Activated B cell treated with CpG ODN at 0.5 μM for 24 hours (primary cell): ENCODE results near the gene CABLES2. TPM values are rescaled to one million over a fixed set of nuclear protein-coding genes. Genes with fewer than 3 reads are reported as not detected.

Source experiments
- ATAC-seq: fragments of 200-7000 bp; cut with Tn5 transposase; one replicate; pipeline ENCODE4 v1.10.0; 2021; ENCODE audit warnings: low read depth, mild to moderate bottlenecking, moderate library complexity
- CTCF ChIA-PET: fragments of 350-600 bp; sonication (Branson Sonifier 250); formaldehyde crosslinking; loops from one replicate; lab custom pipeline; 2021; ENCODE audit warnings: antibody characterized with exemption; lab: Charles Lee
- POLR2A ChIA-PET: fragments of 350-600 bp; sonication (Branson Sonifier 250); formaldehyde crosslinking; loops from one replicate; lab custom pipeline; 2021; ENCODE audit warnings: antibody characterized with exemption; lab: Charles Lee
- DNase-seq: peaks from one replicate; pipeline ENCODE4 v3.0.0; 2022
- H3K27ac Mint-ChIP-seq: one replicate; pipeline ENCODE4 v1.8.0; 2020; ENCODE audit warnings: mixed read lengths
- H3K27me3 Mint-ChIP-seq: one replicate; pipeline ENCODE4 v1.8.0; 2021; ENCODE audit warnings: mixed read lengths
- H3K36me3 Mint-ChIP-seq: one replicate; pipeline ENCODE4 v1.8.0; 2021; ENCODE audit warnings: low read depth, mixed read lengths
- H3K4me1 Mint-ChIP-seq: one replicate; pipeline ENCODE4 v1.8.0; 2021; ENCODE audit warnings: mixed read lengths
- H3K4me3 Mint-ChIP-seq: one replicate; pipeline ENCODE4 v1.8.0; 2020; ENCODE audit warnings: mild to moderate bottlenecking, mixed read lengths
- H3K9me3 Mint-ChIP-seq: one replicate; pipeline ENCODE4 v1.8.0; 2020; ENCODE audit warnings: mixed read lengths
- intact Hi-C: fragments of 100-400 bp; cut with micrococcal nuclease; formaldehyde crosslinking; loops from one replicate; pipeline ENCODE4 v1.15.1; 2024
- total RNA-seq: library from RNA; stranded (reverse); gene quantifications from 2 replicates; pipeline ENCODE4 v1.2.3, GENCODE V29; 2022
- TF ChIP-seq, protein P1 (sequence below): fragments of 200-600 bp; IDR thresholded peaks from one replicate; pipeline ENCODE4 v1.8.0; 2022; ENCODE audit warnings: antibody characterized with exemption, mild to moderate bottlenecking

Gene CABLES2
- total RNA-seq, 1 donor from 2014 or later = 6.6 TPM

DNA sequence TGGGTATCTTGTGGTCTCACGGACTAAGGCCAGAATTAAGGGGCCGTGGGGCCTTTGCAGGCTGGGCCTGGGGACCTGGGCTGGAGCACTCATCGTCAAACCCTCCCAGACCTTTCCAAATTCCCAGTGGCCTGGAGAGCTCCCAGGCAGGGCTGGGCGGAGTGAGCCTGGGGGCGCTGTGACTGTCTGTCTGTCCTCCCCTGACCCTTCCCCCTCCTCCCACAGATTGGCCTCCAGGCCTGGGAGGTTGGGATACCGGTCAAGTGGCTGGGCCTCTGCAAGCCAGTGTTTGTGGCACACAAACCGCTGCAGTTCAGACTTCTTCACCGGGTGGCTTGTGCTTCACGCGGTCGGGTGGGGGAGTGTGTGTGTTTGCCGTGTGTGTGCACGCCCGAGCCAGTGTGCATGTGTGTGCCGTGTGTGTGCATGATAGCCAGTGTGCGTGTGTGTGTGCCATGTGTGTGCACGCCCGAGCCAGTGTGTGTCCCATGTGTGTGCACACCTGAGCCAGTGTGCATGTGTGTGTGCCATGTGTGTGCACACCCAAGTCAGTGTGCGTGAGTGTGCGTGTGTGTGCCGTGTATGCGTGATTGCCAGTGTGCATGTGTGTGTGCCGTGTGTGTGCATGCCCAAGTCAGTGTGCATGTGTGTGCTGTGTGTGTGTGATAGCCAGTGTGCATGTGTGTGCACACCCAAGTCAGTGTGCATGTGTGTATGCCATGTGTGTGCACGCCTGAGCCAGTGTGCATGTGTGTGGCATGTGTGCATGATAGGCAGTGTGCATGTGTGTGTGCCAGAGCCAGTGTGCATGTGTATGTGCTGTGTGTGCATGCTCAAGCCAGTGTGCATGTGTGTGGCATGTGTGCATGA is 14.0 kb upstream of the CABLES2 start:
- no peaks in the 10 kb centered on the region for H3K9me3 Mint-ChIP-seq
- no peaks in the 10 kb centered on the region for H3K4me1 Mint-ChIP-seq
- H3K36me3 Mint-ChIP-seq = no peaks in the 10 kb centered on the region
- peaks cover 3% of the 10 kb centered on the region for H3K27me3 Mint-ChIP-seq
- POLR2A ChIA-PET = interaction anchor here (0.5 kb wide), 2 partner anchors 82 to 177 kb away, joined by 3 read pairs; no protein-coding TSS in a partner anchor
- ATAC-seq (no peak), DNase-seq (no peak)
- TF ChIP-seq, protein P1, sequence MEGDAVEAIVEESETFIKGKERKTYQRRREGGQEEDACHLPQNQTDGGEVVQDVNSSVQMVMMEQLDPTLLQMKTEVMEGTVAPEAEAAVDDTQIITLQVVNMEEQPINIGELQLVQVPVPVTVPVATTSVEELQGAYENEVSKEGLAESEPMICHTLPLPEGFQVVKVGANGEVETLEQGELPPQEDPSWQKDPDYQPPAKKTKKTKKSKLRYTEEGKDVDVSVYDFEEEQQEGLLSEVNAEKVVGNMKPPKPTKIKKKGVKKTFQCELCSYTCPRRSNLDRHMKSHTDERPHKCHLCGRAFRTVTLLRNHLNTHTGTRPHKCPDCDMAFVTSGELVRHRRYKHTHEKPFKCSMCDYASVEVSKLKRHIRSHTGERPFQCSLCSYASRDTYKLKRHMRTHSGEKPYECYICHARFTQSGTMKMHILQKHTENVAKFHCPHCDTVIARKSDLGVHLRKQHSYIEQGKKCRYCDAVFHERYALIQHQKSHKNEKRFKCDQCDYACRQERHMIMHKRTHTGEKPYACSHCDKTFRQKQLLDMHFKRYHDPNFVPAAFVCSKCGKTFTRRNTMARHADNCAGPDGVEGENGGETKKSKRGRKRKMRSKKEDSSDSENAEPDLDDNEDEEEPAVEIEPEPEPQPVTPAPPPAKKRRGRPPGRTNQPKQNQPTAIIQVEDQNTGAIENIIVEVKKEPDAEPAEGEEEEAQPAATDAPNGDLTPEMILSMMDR = no peak
- CTCF ChIA-PET = interaction anchor here (0.6 kb wide), 1 partner anchor 203 kb away, joined by 3 read pairs; no protein-coding TSS in a partner anchor
- H3K4me3 Mint-ChIP-seq = no peak overlapping the region
- H3K27ac Mint-ChIP-seq = no peak overlapping the region
- intact Hi-C loops = no loop called here

DNA sequence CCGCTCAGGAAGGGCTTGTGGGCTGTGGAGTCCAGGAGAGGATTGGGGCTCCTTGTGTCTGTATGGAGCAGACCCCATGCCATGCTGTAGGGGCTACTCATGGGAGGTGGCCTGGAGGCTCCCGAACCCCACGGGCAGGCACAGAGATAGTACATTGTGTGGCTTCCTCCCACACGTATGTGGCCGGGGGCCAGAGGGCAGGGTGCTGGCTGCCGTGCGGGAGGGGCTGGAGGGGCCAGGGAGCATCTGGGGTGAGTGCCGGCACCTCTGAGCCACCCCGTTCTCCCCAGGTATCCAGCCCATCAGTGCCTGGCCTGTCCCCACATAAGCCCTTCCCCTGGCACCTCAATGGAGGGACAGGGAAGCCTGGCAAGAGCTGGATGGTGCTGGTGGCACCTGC is 12.7 kb upstream of the CABLES2 start:
- ATAC-seq (no peak), DNase-seq (no peak)
- intact Hi-C loops = no loop called here
- POLR2A ChIA-PET = no interaction called here
- peaks cover 1% of the 10 kb centered on the region for H3K27me3 Mint-ChIP-seq
- H3K36me3 Mint-ChIP-seq = no peaks in the 10 kb centered on the region
- no peak overlapping the region for H3K4me3 Mint-ChIP-seq
- H3K4me1 Mint-ChIP-seq = no peaks in the 10 kb centered on the region
- H3K9me3 Mint-ChIP-seq = no peaks in the 10 kb centered on the region
- TF ChIP-seq, protein P1 = no peak
- CTCF ChIA-PET = no interaction called here
- no peak overlapping the region for H3K27ac Mint-ChIP-seq

DNA sequence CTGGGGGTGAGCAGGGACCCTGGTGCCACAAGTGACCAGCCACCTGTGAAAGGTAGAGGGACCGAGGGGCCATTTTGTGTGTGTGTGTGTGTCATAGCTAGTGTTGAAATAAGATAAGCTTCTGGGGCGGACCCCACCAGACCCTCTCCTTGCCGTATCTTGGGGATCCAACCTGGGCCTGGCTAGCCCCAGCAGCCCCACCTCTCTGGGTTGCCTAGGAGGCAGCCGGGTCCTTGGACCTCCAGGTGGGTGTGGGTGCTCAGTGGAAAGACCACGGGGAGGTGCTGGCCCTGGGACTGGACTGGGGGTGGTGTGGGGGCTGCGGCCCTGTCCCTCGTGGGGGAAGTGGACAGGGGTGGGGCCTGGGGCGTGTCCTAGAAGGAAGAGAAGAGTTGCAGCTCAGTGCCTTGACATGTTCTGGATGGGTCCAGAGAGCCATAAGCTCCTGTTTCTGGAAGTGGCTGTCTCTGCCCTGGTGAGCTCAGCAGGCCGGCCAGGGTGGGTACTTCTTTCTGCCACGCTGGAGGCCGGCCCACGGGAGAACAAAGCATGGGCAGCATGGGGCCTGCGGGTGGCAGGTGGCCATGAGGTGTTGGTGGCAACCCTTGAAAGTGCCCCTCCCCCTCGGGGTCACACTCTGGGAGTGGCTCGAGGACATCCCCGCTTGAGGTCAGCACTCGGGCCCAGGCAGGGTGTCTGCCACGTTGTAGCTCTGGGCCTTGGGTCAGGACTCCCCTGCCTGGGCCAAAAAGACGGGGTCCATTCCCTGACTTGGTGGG is 11.8 kb upstream of the CABLES2 start:
- H3K27me3 Mint-ChIP-seq = no peaks in the 10 kb centered on the region
- intact Hi-C loops = no loop called here
- TF ChIP-seq, protein P1 = no peak
- ChIA-PET CTCF (no interaction called here), POLR2A (no interaction called here)
- H3K4me3 Mint-ChIP-seq = no peak overlapping the region
- no peaks in the 10 kb centered on the region for H3K4me1 Mint-ChIP-seq
- no peak overlapping the region for H3K27ac Mint-ChIP-seq
- no peaks in the 10 kb centered on the region for H3K9me3 Mint-ChIP-seq
- no peaks in the 10 kb centered on the region for H3K36me3 Mint-ChIP-seq
- no peak for ATAC-seq
- DNase-seq = no peak

DNA sequence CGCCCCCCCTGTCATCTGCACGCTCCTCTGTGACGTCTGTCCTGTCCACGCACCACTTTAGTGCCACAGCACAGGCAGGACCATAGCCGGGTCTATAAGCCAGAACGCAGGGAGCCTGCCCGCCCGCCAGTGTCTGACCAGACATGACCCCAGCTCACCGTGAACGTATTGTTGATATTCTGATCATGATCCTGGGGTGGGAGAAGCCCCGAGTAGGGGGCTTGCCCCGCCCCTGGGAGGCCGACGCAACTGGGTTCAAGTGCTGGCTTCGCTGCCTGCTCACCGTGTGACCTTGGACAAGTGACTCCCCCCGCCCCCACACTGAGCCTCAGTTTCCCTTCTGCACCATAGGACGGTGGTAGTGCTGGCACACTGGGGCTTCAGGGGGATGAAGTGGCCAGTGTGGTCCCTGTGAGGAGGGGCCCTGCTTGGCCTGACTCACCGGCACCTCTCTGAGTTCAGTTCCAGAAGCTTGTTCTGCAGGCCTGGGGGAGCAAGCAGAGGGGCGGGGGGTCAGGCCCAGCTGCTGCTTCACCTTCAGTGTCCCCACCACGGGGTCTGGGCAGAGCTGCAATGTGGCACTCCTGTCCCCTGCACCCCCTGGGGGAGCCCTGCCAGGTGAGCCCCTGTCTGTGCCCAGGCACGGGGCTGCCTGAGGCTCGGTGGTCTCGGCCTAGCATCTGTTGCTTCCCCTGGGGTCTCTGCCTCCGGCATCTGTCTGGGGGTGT is 11.1 kb upstream of the CABLES2 start:
- DNase-seq = no peak
- H3K27ac Mint-ChIP-seq = no peak overlapping the region
- H3K9me3 Mint-ChIP-seq = no peaks in the 10 kb centered on the region
- H3K4me3 Mint-ChIP-seq = no peak overlapping the region
- H3K36me3 Mint-ChIP-seq = no peaks in the 10 kb centered on the region
- ATAC-seq = no peak
- H3K4me1 Mint-ChIP-seq = no peaks in the 10 kb centered on the region
- no peaks in the 10 kb centered on the region for H3K27me3 Mint-ChIP-seq
- intact Hi-C loops = no loop called here
- TF ChIP-seq, protein P1 = no peak
- ChIA-PET POLR2A (no interaction called here), CTCF (no interaction called here)
